ENCODE data around the gene CAPN10.

DNA sequence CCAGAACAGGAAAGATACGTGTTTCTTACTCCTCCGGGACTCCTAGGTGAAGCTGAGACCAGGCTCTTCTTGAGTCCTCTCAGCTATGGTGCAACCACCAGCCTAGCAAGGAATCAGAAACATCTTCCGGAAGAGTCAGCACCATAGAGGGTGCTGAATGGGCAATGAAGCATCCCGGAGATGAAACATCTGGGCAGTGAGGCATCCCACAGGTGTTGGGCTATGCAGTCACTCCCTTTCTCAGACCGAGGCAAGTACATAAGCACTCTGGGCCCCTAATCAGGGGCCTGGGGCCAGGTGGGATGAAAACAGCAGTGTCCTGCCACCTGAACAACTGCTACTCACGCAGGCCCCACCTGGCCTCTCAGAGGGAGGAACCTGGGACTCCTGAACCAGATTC is 1.4 kb upstream of the CAPN10 start:
- TF ChIP-seq, protein P1, sequence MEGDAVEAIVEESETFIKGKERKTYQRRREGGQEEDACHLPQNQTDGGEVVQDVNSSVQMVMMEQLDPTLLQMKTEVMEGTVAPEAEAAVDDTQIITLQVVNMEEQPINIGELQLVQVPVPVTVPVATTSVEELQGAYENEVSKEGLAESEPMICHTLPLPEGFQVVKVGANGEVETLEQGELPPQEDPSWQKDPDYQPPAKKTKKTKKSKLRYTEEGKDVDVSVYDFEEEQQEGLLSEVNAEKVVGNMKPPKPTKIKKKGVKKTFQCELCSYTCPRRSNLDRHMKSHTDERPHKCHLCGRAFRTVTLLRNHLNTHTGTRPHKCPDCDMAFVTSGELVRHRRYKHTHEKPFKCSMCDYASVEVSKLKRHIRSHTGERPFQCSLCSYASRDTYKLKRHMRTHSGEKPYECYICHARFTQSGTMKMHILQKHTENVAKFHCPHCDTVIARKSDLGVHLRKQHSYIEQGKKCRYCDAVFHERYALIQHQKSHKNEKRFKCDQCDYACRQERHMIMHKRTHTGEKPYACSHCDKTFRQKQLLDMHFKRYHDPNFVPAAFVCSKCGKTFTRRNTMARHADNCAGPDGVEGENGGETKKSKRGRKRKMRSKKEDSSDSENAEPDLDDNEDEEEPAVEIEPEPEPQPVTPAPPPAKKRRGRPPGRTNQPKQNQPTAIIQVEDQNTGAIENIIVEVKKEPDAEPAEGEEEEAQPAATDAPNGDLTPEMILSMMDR (IDR thresholded peaks at IDR 0.05; ENCODE audit: insufficient read depth, low read depth, low read length), result no peak
- no peak for TF ChIP-seq EZH2 (IDR thresholded peaks at IDR 0.05; ENCODE audit: insufficient read depth, low read length)
